C4-2B (cell line): ENCODE data around the gene MTMR11.

Experiments used
- CTCF ChIP-seq: fragments of 450-650 bp; conservative IDR thresholded peaks from 2 replicates; pipeline ENCODE4 v1.5.1; 2017; ENCODE audit warnings: mild to moderate bottlenecking
- ZFX ChIP-seq: fragments of 450-650 bp; IDR thresholded peaks from 2 replicates; pipeline ENCODE4 v1.6.1; 2017

- TF ChIP-seq CTCF (no peak), ZFX (no peak)
Observed at GRCh38 chr1:149942207-149942606, 5.5 kb upstream of the MTMR11 start.
